HFFc6 (cell line): ENCODE results near the gene UBTD1. TPM values are rescaled to one million over a fixed set of nuclear protein-coding genes. Genes with fewer than 3 reads are reported as not detected.

Source experiments
- DNase-seq: peaks from one replicate; pipeline ENCODE4 v3.0.0-alpha.2; 2018
- H3K27ac Mint-ChIP-seq: 2 replicates; pipeline ENCODE4 v1.8.0; 2020; ENCODE audit warnings: mild to moderate bottlenecking, mixed read lengths
- H3K27me3 Mint-ChIP-seq: 2 replicates; pipeline ENCODE4 v1.8.0; 2021; ENCODE audit warnings: mild to moderate bottlenecking, moderate library complexity, mixed read lengths; ENCODE audit not compliant: insufficient read depth
- H3K36me3 Mint-ChIP-seq: 2 replicates; pipeline ENCODE4 v1.8.0; 2021; ENCODE audit warnings: low read depth, mixed read lengths
- H3K4me1 Mint-ChIP-seq: 2 replicates; pipeline ENCODE4 v1.8.0; 2020; ENCODE audit warnings: low read depth, mixed read lengths
- H3K4me3 Mint-ChIP-seq: 2 replicates; pipeline ENCODE4 v1.8.0; 2020; ENCODE audit warnings: mild to moderate bottlenecking, moderate library complexity, mixed read lengths
- H3K9me3 Mint-ChIP-seq: 2 replicates; pipeline ENCODE4 v1.8.0; 2020; ENCODE audit warnings: mild to moderate bottlenecking, mixed read lengths
- total RNA-seq, 6 experiments: library from RNA; stranded (reverse); fragmentation: NEBNext Ultra II Directional; extraction: Animal tissue kit (Norgen Biotek cat#: 25700); gene quantifications; 2 replicates in 1 of 6; 3 replicates in 5 of 6; pipeline ENCODE4 v1.2.3, GENCODE V29; 2021
- TF ChIP-seq, protein P1 (sequence below): fragments of 200-600 bp; sonication (generic); IDR thresholded peaks from 2 replicates; pipeline ENCODE4 v1.5.0; 2021; ENCODE audit warnings: antibody characterized with exemption, mild to moderate bottlenecking

UBTD1 gene
- total RNA-seq, 6 experiments from 2014 or later: 31.3 to 42.1 (median 34.8) TPM

DNA sequence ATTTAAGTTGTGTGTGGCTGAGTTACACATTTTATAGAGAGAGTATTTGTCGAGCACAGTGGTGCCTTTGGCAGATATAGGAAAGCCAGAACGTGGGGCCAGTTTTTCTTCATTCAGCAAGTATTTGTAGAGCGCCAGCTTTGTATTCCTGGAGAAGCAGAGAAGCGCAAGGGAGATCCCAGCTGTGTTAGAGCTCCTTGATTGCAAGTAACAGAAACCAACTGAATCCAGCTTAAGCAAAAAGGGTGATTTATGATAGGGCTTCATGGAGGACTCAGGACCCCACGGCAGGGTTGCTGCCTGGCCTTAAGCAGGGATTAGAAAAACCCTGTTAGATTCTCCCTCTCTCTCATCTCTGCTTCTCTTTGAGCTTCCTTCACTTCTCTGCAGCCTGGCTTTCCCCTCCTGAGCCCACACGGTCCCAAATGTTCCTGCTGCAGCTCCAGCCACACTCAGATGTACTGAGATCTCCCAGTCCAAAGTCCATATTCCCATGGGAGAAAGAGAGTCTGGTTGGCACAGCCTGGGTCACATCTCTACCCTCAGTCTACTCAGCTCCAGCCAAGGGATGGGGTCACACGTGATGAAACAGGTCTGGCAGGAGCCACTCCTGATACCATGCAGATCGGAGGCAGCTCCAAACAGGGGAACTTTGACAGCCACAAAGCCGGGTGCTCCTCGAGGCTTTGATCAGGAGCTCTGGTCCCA lies 16.7 kb downstream of the UBTD1 start:
- Mint-ChIP-seq H3K36me3 (no peaks in the 10 kb centered on the region), H3K9me3 (no peaks in the 10 kb centered on the region), H3K4me3 (no peak overlapping the region), H3K27ac (no peak overlapping the region), H3K27me3 (no peaks in the 10 kb centered on the region; the same call in 1 of the 2 replicates), H3K4me1 (peaks cover 32% of the 10 kb centered on the region)
- no peak for DNase-seq
- TF ChIP-seq, protein P1, sequence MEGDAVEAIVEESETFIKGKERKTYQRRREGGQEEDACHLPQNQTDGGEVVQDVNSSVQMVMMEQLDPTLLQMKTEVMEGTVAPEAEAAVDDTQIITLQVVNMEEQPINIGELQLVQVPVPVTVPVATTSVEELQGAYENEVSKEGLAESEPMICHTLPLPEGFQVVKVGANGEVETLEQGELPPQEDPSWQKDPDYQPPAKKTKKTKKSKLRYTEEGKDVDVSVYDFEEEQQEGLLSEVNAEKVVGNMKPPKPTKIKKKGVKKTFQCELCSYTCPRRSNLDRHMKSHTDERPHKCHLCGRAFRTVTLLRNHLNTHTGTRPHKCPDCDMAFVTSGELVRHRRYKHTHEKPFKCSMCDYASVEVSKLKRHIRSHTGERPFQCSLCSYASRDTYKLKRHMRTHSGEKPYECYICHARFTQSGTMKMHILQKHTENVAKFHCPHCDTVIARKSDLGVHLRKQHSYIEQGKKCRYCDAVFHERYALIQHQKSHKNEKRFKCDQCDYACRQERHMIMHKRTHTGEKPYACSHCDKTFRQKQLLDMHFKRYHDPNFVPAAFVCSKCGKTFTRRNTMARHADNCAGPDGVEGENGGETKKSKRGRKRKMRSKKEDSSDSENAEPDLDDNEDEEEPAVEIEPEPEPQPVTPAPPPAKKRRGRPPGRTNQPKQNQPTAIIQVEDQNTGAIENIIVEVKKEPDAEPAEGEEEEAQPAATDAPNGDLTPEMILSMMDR: no peak

DNA sequence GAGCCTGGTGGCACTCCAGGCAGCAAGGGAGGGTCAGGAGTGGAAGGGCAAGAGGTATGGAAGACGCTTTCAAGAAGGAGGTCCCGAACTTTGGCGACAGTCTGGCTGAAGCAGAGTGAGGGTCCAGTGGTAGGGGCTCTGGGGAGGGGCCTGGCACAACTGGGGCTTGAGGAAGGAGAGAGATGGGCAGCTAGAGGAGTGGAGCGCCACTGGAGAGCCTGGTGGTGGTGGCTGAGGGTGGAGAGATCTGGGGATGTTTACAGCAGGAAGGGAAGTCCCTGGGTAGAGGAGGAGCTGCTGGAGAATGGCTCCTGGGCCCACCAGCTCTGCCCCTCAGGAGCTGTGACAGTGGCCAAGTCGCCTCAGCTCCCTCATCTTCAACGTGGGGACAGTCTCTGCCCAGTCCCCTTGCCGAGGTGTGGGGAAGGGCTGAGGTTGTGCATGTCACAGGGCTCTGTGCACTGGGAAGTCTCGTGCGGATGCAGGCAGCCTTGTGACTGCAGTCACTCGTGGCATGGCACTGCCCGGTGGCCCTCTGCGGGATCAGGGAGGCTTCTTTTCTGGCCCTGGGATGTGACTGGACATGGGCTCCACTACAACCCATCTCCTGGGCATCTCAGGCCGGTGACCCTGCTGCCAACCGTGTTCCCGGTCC lies 18.5 kb downstream of the UBTD1 start:
- Mint-ChIP-seq H3K27me3 (no peaks in the 10 kb centered on the region; the same call in 1 of the 2 replicates), H3K27ac (no peak overlapping the region; the same call in 1 of the 2 replicates)
- DNase-seq: no peak

GRCh38 chr10:97517778-97518300 lies 19.1 kb downstream of the UBTD1 start:
- 0 out of 2 replicates have a peak overlapping the region, but pooled peaks have one; percentile 8 for H3K27ac Mint-ChIP-seq

More for the DNA sequence above, 18.5 kb downstream of the UBTD1 start:
- Mint-ChIP-seq H3K36me3 (no peaks in the 10 kb centered on the region), H3K4me1 (peaks cover 33% of the 10 kb centered on the region), H3K9me3 (no peaks in the 10 kb centered on the region), H3K4me3 (no peak overlapping the region)
- TF ChIP-seq, protein P1: no peak

DNA sequence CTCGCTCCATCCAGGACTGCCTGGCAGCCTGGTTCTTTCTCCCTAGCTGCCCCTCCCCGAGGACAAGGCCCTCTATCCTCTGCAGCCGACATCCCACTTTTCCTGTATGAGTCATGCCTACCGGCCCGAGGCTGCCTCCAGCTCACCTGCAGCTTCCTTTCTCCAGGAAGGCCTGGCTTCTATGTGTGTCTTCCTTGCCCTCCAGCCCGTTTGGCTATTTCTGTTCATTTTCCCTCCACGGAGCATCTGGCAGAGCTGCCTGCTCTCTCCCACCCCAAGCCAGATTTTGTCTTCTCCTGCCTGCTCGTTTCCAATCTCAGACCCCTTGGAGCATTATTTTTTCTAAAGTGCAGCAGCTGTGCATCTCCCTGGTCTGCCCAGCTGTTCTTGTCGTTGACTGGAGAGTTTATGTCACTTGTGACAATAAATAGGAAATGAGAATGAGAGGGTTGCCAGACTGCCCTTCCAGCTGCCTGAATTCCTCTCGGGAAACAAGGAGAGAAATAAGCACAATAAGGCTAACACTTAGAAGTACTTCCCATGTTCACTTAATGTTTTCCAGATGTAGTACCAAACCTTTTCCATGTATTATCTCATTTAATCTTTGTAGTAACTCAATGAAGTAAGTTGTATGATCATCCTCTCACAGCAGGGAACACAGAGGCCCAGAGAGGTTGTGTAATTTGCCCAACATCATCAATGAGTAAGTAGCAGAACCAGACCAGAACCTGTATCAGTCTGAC lies 19.7 kb downstream of the UBTD1 start:
- Mint-ChIP-seq H3K4me3 (no peak overlapping the region), H3K27ac (peak overlapping the region; percentile 58), H3K36me3 (no peaks in the 10 kb centered on the region)

More at GRCh38 chr10:97517778-97518300, 19.1 kb downstream of the UBTD1 start:
- no peak for DNase-seq
- TF ChIP-seq, protein P1: no peak
- Mint-ChIP-seq H3K4me1 (peaks cover 31% of the 10 kb centered on the region), H3K27me3 (no peaks in the 10 kb centered on the region; the same call in 1 of the 2 replicates), H3K36me3 (no peaks in the 10 kb centered on the region), H3K4me3 (no peak overlapping the region), H3K9me3 (no peaks in the 10 kb centered on the region)

DNA sequence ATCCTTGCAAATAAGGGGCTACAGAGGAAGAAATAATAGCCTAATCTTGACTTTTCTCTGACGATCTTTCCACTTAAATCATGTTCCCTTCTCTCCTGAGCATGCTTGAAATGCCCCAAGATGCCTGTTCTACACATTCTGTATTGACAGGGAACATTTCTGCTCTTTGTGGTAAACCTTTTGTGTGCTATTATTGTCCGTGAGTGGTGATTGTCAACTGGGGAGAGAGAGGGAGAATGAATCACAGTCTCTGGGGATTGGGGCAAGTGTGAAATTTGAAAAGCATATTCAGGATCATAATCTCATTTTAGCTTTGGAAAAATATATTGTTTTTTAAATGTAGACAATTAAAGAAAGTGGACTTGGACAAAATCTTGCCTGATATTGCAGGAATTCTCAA lies 20.6 kb downstream of the UBTD1 start:
- Mint-ChIP-seq H3K4me3 (no peak overlapping the region), H3K27me3 (no peaks in the 10 kb centered on the region; the same call in 1 of the 2 replicates), H3K4me1 (peaks cover 26% of the 10 kb centered on the region), H3K9me3 (no peaks in the 10 kb centered on the region), H3K36me3 (no peaks in the 10 kb centered on the region), H3K27ac (no peak overlapping the region)
- TF ChIP-seq, protein P1: no peak
- no peak for DNase-seq

More for the DNA sequence above, 19.7 kb downstream of the UBTD1 start:
- H3K9me3 Mint-ChIP-seq: no peaks in the 10 kb centered on the region
- peaks cover 26% of the 10 kb centered on the region for H3K4me1 Mint-ChIP-seq
- DNase-seq: peak; percentile 19
- TF ChIP-seq, protein P1: no peak
- no peaks in the 10 kb centered on the region; the same call in 1 of the 2 replicates for H3K27me3 Mint-ChIP-seq
